ENCODE data around the gene CRYM. TPM values are rescaled to one million over a fixed set of nuclear protein-coding genes. Genes with fewer than 3 reads are reported as not detected.

CRYM gene
- total and polyA plus RNA-seq, 2 donors, result 0.33 to 0.87 TPM

GRCh38 chr16:21219551-21219950 lies 58.5 kb downstream of the CRYM start:
- H3K27me3 ChIP-seq (ENCODE audit: control insufficient read depth in 2 of 2, insufficient read depth in 1 of 2, low read length in 1 of 2), result peaks cover 0 to 11% of the 10 kb centered on the region in 2 donors
- no peak for DNase-seq (ENCODE audit: low read depth in 6 of 9, low spot score in 9 of 9)
- H3K27ac ChIP-seq (ENCODE audit: low read depth in 1 of 2, low read length in 1 of 2), result no peak overlapping the region
- WGBS, result 99% methylated on average over 2 of the region's 2 CpGs
- H3K36me3 ChIP-seq (ENCODE audit: control insufficient read depth in 2 of 2, insufficient read depth in 2 of 2, low read length in 1 of 2), result no peaks in the 10 kb centered on the region
- H3K4me3 ChIP-seq (ENCODE audit: low read length in 2 of 2), result no peak overlapping the region
- no peaks in the 10 kb centered on the region for H3K9me3 ChIP-seq (ENCODE audit: control insufficient read depth in 2 of 2, insufficient read depth in 1 of 2, low read length in 1 of 2)
- H3K4me1 ChIP-seq (ENCODE audit: control insufficient read depth in 2 of 2, insufficient read depth in 2 of 2, low read length in 2 of 2), result no peaks in the 10 kb centered on the region

DNA sequence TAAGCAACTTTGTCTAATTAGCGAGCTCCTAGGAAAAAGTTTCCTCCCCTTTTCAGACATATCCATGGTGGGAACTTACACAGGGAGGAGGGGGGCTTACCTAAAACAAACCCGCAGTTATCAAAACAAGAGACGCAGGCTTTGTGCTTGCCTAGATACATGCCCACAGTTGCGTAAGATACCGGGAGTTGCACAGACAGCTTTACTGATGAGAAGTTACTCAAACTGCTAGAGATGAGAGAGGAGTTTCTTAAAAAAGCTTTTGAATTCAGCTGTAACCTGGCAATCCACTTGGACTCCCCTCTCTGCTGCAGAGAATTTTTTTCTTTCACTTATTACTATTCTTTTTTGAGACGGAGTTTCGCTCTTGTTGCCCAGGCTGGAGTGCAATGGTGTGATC lies 59.9 kb downstream of the CRYM start:
- no peak overlapping the region for H3K4me3 ChIP-seq (ENCODE audit: low read length in 2 of 2)
- no peaks in the 10 kb centered on the region for H3K4me1 ChIP-seq (ENCODE audit: control insufficient read depth in 2 of 2, insufficient read depth in 2 of 2, low read length in 2 of 2)
- H3K27ac ChIP-seq (ENCODE audit: low read depth in 1 of 2, low read length in 1 of 2), result no peak overlapping the region
- H3K27me3 ChIP-seq (ENCODE audit: control insufficient read depth in 2 of 2, insufficient read depth in 1 of 2, low read length in 1 of 2), result peaks cover 0 to 8% of the 10 kb centered on the region in 2 donors
- no peaks in the 10 kb centered on the region for H3K9me3 ChIP-seq (ENCODE audit: control insufficient read depth in 2 of 2, insufficient read depth in 1 of 2, low read length in 1 of 2)
- H3K36me3 ChIP-seq (ENCODE audit: control insufficient read depth in 2 of 2, insufficient read depth in 2 of 2, low read length in 1 of 2), result no peaks in the 10 kb centered on the region
- 70% methylated on average over 7 of the region's 7 CpGs for WGBS
- DNase-seq (ENCODE audit: low read depth in 6 of 9, low spot score in 9 of 9), result no peak

DNA sequence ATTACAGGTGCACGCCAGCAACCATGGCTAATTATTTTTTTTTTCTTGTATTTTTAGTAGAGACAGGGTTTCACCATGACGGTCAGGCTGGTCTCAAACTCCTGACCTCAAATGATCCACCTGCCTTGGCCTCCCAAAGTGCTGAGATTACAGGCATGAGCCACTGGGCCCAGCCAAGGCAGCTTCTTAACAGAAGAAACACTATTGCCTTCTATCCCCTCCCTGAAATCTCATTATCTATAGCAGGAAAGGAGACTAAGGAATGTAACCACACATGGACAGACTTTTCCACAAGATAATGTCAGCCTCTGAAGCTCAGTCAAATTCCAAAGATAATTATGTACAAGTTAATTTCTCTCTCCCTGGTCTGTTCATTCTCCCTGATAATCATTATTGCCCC lies 61.0 kb downstream of the CRYM start:
- Histone ChIP-seq H3K27ac (ENCODE audit: low read depth in 1 of 2, low read length in 1 of 2) (no peak overlapping the region), H3K9me3 (ENCODE audit: control insufficient read depth in 2 of 2, insufficient read depth in 1 of 2, low read length in 1 of 2) (no peaks in the 10 kb centered on the region), H3K4me3 (ENCODE audit: low read length in 2 of 2) (no peak overlapping the region), H3K4me1 (ENCODE audit: control insufficient read depth in 2 of 2, insufficient read depth in 2 of 2, low read length in 2 of 2) (no peaks in the 10 kb centered on the region), H3K36me3 (ENCODE audit: control insufficient read depth in 2 of 2, insufficient read depth in 2 of 2, low read length in 1 of 2) (no peaks in the 10 kb centered on the region), H3K27me3 (ENCODE audit: control insufficient read depth in 2 of 2, insufficient read depth in 1 of 2, low read length in 1 of 2) (peaks cover 0 to 3% of the 10 kb centered on the region in 2 donors)
- 84% methylated on average over 2 of the region's 2 CpGs for WGBS
- DNase-seq (ENCODE audit: low read depth in 6 of 9, low spot score in 9 of 9), result no peak

- 94% methylated on average over 4 of the region's 4 CpGs for WGBS
- no peaks in the 10 kb centered on the region for H3K36me3 ChIP-seq (ENCODE audit: control insufficient read depth in 2 of 2, insufficient read depth in 2 of 2, low read length in 1 of 2)
- no peak for DNase-seq (ENCODE audit: low read depth in 6 of 9, low spot score in 9 of 9)
- no peaks in the 10 kb centered on the region for H3K4me1 ChIP-seq (ENCODE audit: control insufficient read depth in 2 of 2, insufficient read depth in 2 of 2, low read length in 2 of 2)
- H3K9me3 ChIP-seq (ENCODE audit: control insufficient read depth in 2 of 2, insufficient read depth in 1 of 2, low read length in 1 of 2), result no peaks in the 10 kb centered on the region
- H3K27me3 ChIP-seq (ENCODE audit: control insufficient read depth in 2 of 2, insufficient read depth in 1 of 2, low read length in 1 of 2), result peaks cover 0 to 3% of the 10 kb centered on the region in 2 donors
- no peak overlapping the region for H3K4me3 ChIP-seq (ENCODE audit: low read length in 2 of 2)
- H3K27ac ChIP-seq (ENCODE audit: low read depth in 1 of 2, low read length in 1 of 2), result no peak overlapping the region
These were observed 64.0 kb downstream of the CRYM start for GRCh38 chr16:21214086-21214485.

- Histone ChIP-seq H3K36me3 (ENCODE audit: control insufficient read depth in 2 of 2, insufficient read depth in 2 of 2, low read length in 1 of 2) (no peaks in the 10 kb centered on the region), H3K4me1 (ENCODE audit: control insufficient read depth in 2 of 2, insufficient read depth in 2 of 2, low read length in 2 of 2) (no peaks in the 10 kb centered on the region), H3K27me3 (ENCODE audit: control insufficient read depth in 2 of 2, insufficient read depth in 1 of 2, low read length in 1 of 2) (peaks cover 0 to 3% of the 10 kb centered on the region in 2 donors), H3K9me3 (ENCODE audit: control insufficient read depth in 2 of 2, insufficient read depth in 1 of 2, low read length in 1 of 2) (no peaks in the 10 kb centered on the region), H3K27ac (ENCODE audit: low read depth in 1 of 2, low read length in 1 of 2) (no peak within 1 kb of the TSS), H3K4me3 (ENCODE audit: low read length in 2 of 2) (no peak within 1 kb of the TSS)
- no peak for DNase-seq (ENCODE audit: low read depth in 6 of 9, low spot score in 9 of 9)
- 43% methylated on average over 5 of the region's 5 CpGs for WGBS
These were observed 66.6 kb downstream of the CRYM start, which contains the start of gene ZP2 for GRCh38 chr16:21211486-21211885. Gene ZP2, minus strand, starts transcription at chr16:21211574. Its CDS starts 27 bp downstream, at chr16:21211547.

Other genes with a start within 250 kb of the CRYM start
- gene DNAH3, start 127.4 kb downstream of the CRYM start, total RNA-seq, result 0.09 TPM
- gene DNAH3, start 127.4 kb downstream of the CRYM start, polyA plus RNA-seq, result 0.30 TPM
- gene LDAF1, start 119.6 kb downstream of the CRYM start, total RNA-seq, result 9.7 TPM
- gene LDAF1, start 119.6 kb downstream of the CRYM start, polyA plus RNA-seq, result 18.8 TPM
- 0.05 TPM for gene ZP2, start 66.7 kb downstream of the CRYM start, total RNA-seq
- gene ZP2, start 66.7 kb downstream of the CRYM start, polyA plus RNA-seq, result 0.16 TPM
- under 0.01 TPM for gene ANKS4B, start 44.6 kb downstream of the CRYM start, total RNA-seq
- 0.02 TPM for gene ANKS4B, start 44.6 kb downstream of the CRYM start, polyA plus RNA-seq

Measured in thymus (tissue), 11 donors.